Trophoblast cell (in vitro differentiated cells and primary cell): ENCODE data around the gene ZNF669.
A peak's percentile ranks its signal among the peaks of the same experiment; 100 is the strongest.

Experiments
- DNase-seq, 2 donors: peaks; one replicate each; pipeline ENCODE4 v3.0.0-alpha.2; 2016
- H2AFZ ChIP-seq: 2 replicates; pipeline ENCODE4 v1.6.1; 2013; ENCODE audit warnings: low read length, moderate library complexity, mild to moderate bottlenecking; ENCODE audit not compliant: insufficient read depth, poor library complexity
- H2AK5ac ChIP-seq: 2 replicates; pipeline ENCODE4 v1.6.1; 2013; ENCODE audit warnings: mild to moderate bottlenecking, low read length
- H2BK120ac ChIP-seq: 2 replicates; pipeline ENCODE4 v1.6.1; 2013; ENCODE audit warnings: low read length, mild to moderate bottlenecking, moderate library complexity; ENCODE audit not compliant: insufficient read depth, poor library complexity
- H2BK12ac ChIP-seq: 2 replicates; pipeline ENCODE4 v1.6.1; 2013; ENCODE audit warnings: mild to moderate bottlenecking, low read length, moderate library complexity
- H2BK5ac ChIP-seq: 2 replicates; pipeline ENCODE4 v1.6.1; 2013; ENCODE audit warnings: low read length, low read depth, moderate library complexity, mild to moderate bottlenecking; ENCODE audit not compliant: poor library complexity
- H3K14ac ChIP-seq: 2 replicates; pipeline ENCODE4 v1.6.1; 2013; ENCODE audit warnings: mild to moderate bottlenecking, low read length
- H3K18ac ChIP-seq: 2 replicates; pipeline ENCODE4 v1.6.1; 2013; ENCODE audit warnings: mild to moderate bottlenecking, low read length
- H3K23ac ChIP-seq: 2 replicates; pipeline ENCODE4 v1.6.1; 2013; ENCODE audit warnings: low read length
- H3K27ac ChIP-seq: 2 replicates; pipeline ENCODE4 v1.5.1; 2013; ENCODE audit warnings: low read depth, mild to moderate bottlenecking, inconsistent platforms, low read length, moderate library complexity
- H3K27me3 ChIP-seq: 2 replicates; pipeline ENCODE4 v1.6.1; 2013; ENCODE audit warnings: inconsistent platforms, mild to moderate bottlenecking, low read length, moderate library complexity; ENCODE audit not compliant: insufficient read depth
- H3K36me3 ChIP-seq, 2 experiments: 1 replicate in 1 of 2; 2 replicates in 1 of 2; pipeline ENCODE4 v1.6.1; 2013; ENCODE audit warnings: low read length in 2 of 2, mild to moderate bottlenecking in 2 of 2, moderate library complexity in 1 of 2; ENCODE audit not compliant: insufficient read depth in 2 of 2, control insufficient read depth in 1 of 2
- H3K4ac ChIP-seq: 2 replicates; pipeline ENCODE4 v1.6.1; 2013; ENCODE audit warnings: low read depth, mild to moderate bottlenecking, low read length, moderate library complexity
- H3K4me1 ChIP-seq, 2 experiments: 1 replicate in 1 of 2; 2 replicates in 1 of 2; pipeline ENCODE4 v1.6.1; 2013; ENCODE audit warnings: low read length in 2 of 2, mild to moderate bottlenecking in 2 of 2, moderate library complexity in 1 of 2; ENCODE audit not compliant: insufficient read depth in 2 of 2, control insufficient read depth in 1 of 2
- H3K4me2 ChIP-seq: 2 replicates; pipeline ENCODE4 v1.6.1; 2013; ENCODE audit warnings: inconsistent platforms, mild to moderate bottlenecking, low read length, moderate library complexity
- H3K4me3 ChIP-seq: 2 replicates; pipeline ENCODE4 v1.5.1; 2013; ENCODE audit warnings: mild to moderate bottlenecking, low read depth, low read length, inconsistent platforms
- H3K79me1 ChIP-seq: one replicate; pipeline ENCODE4 v1.6.1; 2013; ENCODE audit warnings: low read length
- H3K79me2 ChIP-seq: 2 replicates; pipeline ENCODE4 v1.6.1; 2013; ENCODE audit warnings: low read length, mild to moderate bottlenecking; ENCODE audit not compliant: control insufficient read depth, insufficient read depth, poor library complexity
- H3K9ac ChIP-seq: 2 replicates; pipeline ENCODE4 v1.6.1; 2013; ENCODE audit warnings: mild to moderate bottlenecking, low read length
- H3K9me3 ChIP-seq: 2 replicates; pipeline ENCODE4 v1.6.1; 2013; ENCODE audit warnings: low read depth, mild to moderate bottlenecking, control low read depth, inconsistent platforms, low read length; ENCODE audit not compliant: insufficient read depth
- H4K12ac ChIP-seq: 2 replicates; pipeline ENCODE4 v1.6.1; 2013; ENCODE audit warnings: low read depth, mild to moderate bottlenecking, low read length, moderate library complexity
- H4K8ac ChIP-seq: 2 replicates; pipeline ENCODE4 v1.6.1; 2013; ENCODE audit warnings: low read depth, mild to moderate bottlenecking, low read length, moderate library complexity
- H4K91ac ChIP-seq: one replicate; pipeline ENCODE4 v1.6.1; 2013; ENCODE audit warnings: low read depth, mild to moderate bottlenecking, low read length, moderate library complexity
- WGBS: extraction: QIAGEN DNeasy Blood & Tissue Kit; methylation state at CpG from one replicate; pipeline ENCODE4 v1.1.7; 2013; ENCODE audit warnings: missing lambda C conversion rate; ENCODE audit not compliant: insufficient read length, insufficient coverage; ENCODE audit errors: extremely low coverage; 5-methylcytosine and 5-hydroxymethylcytosine counted together

ZNF669 gene

DNA sequence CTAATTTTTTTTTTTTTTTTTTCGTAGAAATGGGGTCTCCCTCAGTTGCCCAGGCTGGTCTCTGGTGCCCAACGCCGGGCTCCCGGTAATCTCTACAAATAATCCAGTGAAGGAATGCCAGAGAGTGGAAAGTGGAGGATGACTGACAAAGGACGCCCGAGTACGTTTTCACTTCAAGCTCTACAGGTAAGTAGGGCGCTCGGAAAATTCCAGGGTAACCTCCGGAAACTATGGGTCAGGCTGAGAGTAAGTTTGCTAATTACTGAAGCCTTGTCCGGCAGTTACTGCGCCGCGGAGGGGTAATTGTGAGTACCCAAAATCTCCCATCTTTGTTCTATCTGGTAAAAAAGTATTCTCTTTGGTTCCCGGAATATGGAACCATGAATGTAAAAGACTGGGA lies 1.8 kb upstream of the ZNF669 start:
- Histone ChIP-seq H2BK5ac (no peak overlapping the region), H4K12ac (no peak overlapping the region), H3K18ac (no peak overlapping the region), H4K8ac (no peak overlapping the region), H3K9me3 (peaks cover 2% of the 10 kb centered on the region), H3K23ac (no peak overlapping the region), H2AFZ (no peak overlapping the region), H3K4me2 (no peak overlapping the region), H3K4ac (no peak overlapping the region), H3K79me1 (peaks cover 8% of the 10 kb centered on the region), H2AK5ac (no peak overlapping the region), H4K91ac (no peak overlapping the region), H3K36me3 (peaks cover 0 to 3% of the 10 kb centered on the region in 2 experiments), H2BK12ac (no peak overlapping the region), H3K4me1 (peaks cover 2 to 5% of the 10 kb centered on the region in 2 experiments), H2BK120ac (no peak overlapping the region), H3K27me3 (peaks cover under 1% of the 10 kb centered on the region), H3K14ac (no peak overlapping the region), H3K27ac (no peak overlapping the region), H3K79me2 (peaks cover 9% of the 10 kb centered on the region), H3K9ac (no peak overlapping the region), H3K4me3 (no peak overlapping the region)
- no CpG with 5 or more reads among the region's 15 CpGs for WGBS
- no peak for DNase-seq

DNA sequence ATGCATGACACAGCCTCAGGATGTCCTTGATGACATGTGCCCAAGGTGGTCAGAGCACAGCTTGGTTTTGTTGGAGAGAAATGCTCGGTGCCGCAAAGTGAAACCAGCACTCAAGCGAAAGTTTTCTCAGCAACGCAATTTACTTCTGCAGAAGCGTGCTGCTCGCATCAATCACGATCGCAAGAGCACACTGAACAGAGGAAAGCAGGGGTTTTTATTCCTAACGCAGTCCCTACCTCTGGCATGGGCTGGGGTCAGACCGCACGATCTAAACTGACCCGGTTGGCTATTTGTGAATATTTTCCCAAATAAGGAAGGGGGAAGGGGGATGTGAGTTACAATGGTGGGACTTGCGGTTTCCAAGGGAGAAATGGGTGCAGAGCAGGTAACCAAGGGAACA lies 809 bp upstream of the ZNF669 start:
- Histone ChIP-seq H3K4ac (no peak overlapping the region), H4K12ac (no peak overlapping the region), H3K4me2 (no peak overlapping the region), H2BK5ac (no peak overlapping the region), H3K27ac (no peak overlapping the region), H3K9me3 (peaks cover 3% of the 10 kb centered on the region), H3K79me1 (peaks cover 6% of the 10 kb centered on the region), H3K27me3 (no peaks in the 10 kb centered on the region), H2AFZ (no peak overlapping the region), H3K23ac (no peak overlapping the region), H3K36me3 (peaks cover 4 to 13% of the 10 kb centered on the region in 2 experiments), H2AK5ac (no peak overlapping the region), H3K9ac (no peak overlapping the region), H4K8ac (no peak overlapping the region), H2BK120ac (no peak overlapping the region), H2BK12ac (no peak overlapping the region), H3K14ac (no peak overlapping the region), H3K4me3 (no peak overlapping the region), H3K79me2 (peaks cover 8% of the 10 kb centered on the region), H4K91ac (no peak overlapping the region), H3K4me1 (peaks cover 0 to 1% of the 10 kb centered on the region in 2 experiments), H3K18ac (no peak overlapping the region)
- no CpG with 5 or more reads among the region's 13 CpGs for WGBS
- DNase-seq = no peak

DNA sequence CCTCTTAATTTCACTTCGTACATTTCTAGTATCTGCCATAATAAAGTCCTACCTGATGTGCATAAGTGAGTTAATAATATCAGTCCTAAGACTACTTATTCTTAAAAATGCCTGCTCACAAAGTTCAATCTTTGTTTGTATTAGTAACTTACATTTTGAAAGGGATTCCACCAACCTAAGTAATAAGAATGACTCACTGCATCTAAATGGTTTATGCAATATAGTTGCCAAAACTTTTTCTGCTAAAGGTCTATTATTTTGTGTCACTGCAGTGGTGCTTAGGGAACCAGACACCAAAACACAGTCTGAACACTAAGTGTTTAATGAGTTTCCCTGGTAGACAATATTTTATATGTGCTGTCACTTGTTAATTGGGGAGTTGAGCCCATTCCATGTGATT lies 1.8 kb downstream of the ZNF669 start:
- no CpG with 5 or more reads among the region's 1 CpG for WGBS
- Histone ChIP-seq H3K27me3 (no peaks in the 10 kb centered on the region), H3K23ac (no peak overlapping the region), H2AFZ (no peak overlapping the region), H3K18ac (no peak overlapping the region), H3K14ac (no peak overlapping the region), H4K91ac (no peak overlapping the region), H4K8ac (no peak overlapping the region), H2BK12ac (no peak overlapping the region), H3K9me3 (peaks cover 3% of the 10 kb centered on the region), H3K36me3 (peaks cover 11 to 18% of the 10 kb centered on the region in 2 experiments), H3K4me2 (no peak overlapping the region), H3K4me1 (peaks cover 0 to 1% of the 10 kb centered on the region in 2 experiments), H2AK5ac (no peak overlapping the region), H3K27ac (no peak overlapping the region), H3K4ac (no peak overlapping the region), H3K9ac (no peak overlapping the region), H4K12ac (no peak overlapping the region), H2BK120ac (no peak overlapping the region), H3K79me1 (peaks cover 6% of the 10 kb centered on the region), H3K4me3 (no peak overlapping the region), H3K79me2 (peaks cover 8% of the 10 kb centered on the region), H2BK5ac (no peak overlapping the region)
- DNase-seq = peak in 1 of 2 donors; percentile 57

DNA sequence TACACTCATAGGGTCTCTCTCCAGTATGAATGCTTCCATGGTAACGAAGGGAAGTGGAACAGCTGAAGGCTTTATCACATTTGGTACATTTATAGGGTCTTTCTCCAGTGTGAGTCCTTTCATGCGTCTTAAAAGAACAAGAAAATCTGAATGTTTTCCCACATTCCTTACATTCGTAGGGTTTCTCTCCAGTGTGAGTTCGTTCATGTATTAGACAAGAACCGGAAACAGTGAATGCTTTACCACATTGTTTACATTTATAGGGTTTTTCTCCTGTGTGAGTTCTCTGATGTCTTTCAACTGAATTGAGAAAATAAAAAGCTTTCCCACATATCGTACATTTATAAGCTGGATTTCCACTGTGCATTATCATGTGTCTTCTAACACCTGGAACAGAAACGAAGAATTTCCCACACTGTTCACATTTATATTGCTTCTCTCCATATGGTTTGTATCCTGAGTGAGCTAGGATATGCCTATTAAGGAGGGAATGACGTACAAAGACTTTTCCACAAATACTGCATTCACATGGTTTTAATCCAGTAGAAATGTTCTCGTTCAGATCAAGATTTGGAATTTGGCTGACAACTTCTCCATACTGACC lies 3.4 kb downstream of the ZNF669 start:
- WGBS = no CpG with 5 or more reads among the region's 9 CpGs
- Histone ChIP-seq H3K36me3 (peaks cover 11 to 24% of the 10 kb centered on the region in 2 experiments), H2BK5ac (no peak overlapping the region), H3K27me3 (no peaks in the 10 kb centered on the region), H4K91ac (no peak overlapping the region), H3K79me2 (peaks cover 8% of the 10 kb centered on the region), H3K4me3 (no peak overlapping the region), H3K14ac (no peak overlapping the region), H2BK120ac (no peak overlapping the region), H3K79me1 (peaks cover 6% of the 10 kb centered on the region), H4K8ac (no peak overlapping the region), H3K9me3 (peaks cover 3% of the 10 kb centered on the region), H3K4ac (no peak overlapping the region), H3K4me1 (peaks cover 0 to 1% of the 10 kb centered on the region in 2 experiments), H3K9ac (no peak overlapping the region), H2BK12ac (no peak overlapping the region), H4K12ac (no peak overlapping the region), H2AFZ (no peak overlapping the region), H2AK5ac (no peak overlapping the region), H3K27ac (no peak overlapping the region), H3K18ac (no peak overlapping the region), H3K4me2 (no peak overlapping the region), H3K23ac (no peak overlapping the region)
- no peak for DNase-seq
